IMR-90 (cell line): ENCODE data around the gene VEGFC.
A peak's percentile ranks its signal among the peaks of the same experiment; 100 is the strongest.

ENCODE experiments used
- BHLHE40 ChIP-seq: fragments of 150-350 bp; IDR thresholded peaks from 2 replicates; pipeline ENCODE4 v1.6.1; 2016; ENCODE audit warnings: mild to moderate bottlenecking, low read depth, low read length
- CEBPB ChIP-seq: IDR thresholded peaks from 2 replicates; pipeline ENCODE4 v1.6.1; 2012; ENCODE audit warnings: low read depth, low read length, improper control_type of control experiment
- CHD1 ChIP-seq: IDR thresholded peaks from 2 replicates; pipeline ENCODE4 v1.6.1; 2012; ENCODE audit warnings: low read depth, low read length, improper control_type of control experiment
- CTCF ChIP-seq: conservative IDR thresholded peaks from 2 replicates; pipeline ENCODE4 v1.5.1; 2012; ENCODE audit warnings: mild to moderate bottlenecking, low read depth, low read length, improper control_type of control experiment
- ELK1 ChIP-seq: fragments of 150-350 bp; IDR thresholded peaks from 2 replicates; pipeline ENCODE4 v1.6.1; 2016; ENCODE audit warnings: low read depth, mild to moderate bottlenecking, low read length, moderate library complexity, borderline replicate concordance
- FOS ChIP-seq: fragments of 150-350 bp; IDR thresholded peaks from 2 replicates; pipeline ENCODE4 v1.6.1; 2016; ENCODE audit warnings: low read depth, low read length
- MAFK ChIP-seq: IDR thresholded peaks from 2 replicates; pipeline ENCODE4 v1.6.1; 2012; ENCODE audit warnings: low read depth, low read length, improper control_type of control experiment
- POLR2A ChIP-seq: IDR thresholded peaks from 2 replicates; pipeline ENCODE4 v1.6.1; 2012; ENCODE audit warnings: mild to moderate bottlenecking, low read depth, low read length
- RAD21 ChIP-seq: IDR thresholded peaks from 2 replicates; pipeline ENCODE4 v1.6.1; 2012; ENCODE audit warnings: low read length, improper control_type of control experiment
- RCOR1 ChIP-seq: IDR thresholded peaks from 2 replicates; pipeline ENCODE4 v1.6.1; 2012; ENCODE audit warnings: mild to moderate bottlenecking, low read length, improper control_type of control experiment; ENCODE audit not compliant: insufficient replicate concordance
- RFX5 ChIP-seq: IDR thresholded peaks from 2 replicates; pipeline ENCODE4 v1.8.0; 2012; ENCODE audit warnings: low read depth, mild to moderate bottlenecking, low read length, moderate library complexity
- SMC3 ChIP-seq: fragments of 150-350 bp; IDR thresholded peaks from 2 replicates; pipeline ENCODE4 v1.6.1; 2016; ENCODE audit warnings: low read depth, mild to moderate bottlenecking, antibody characterized with exemption, low read length, moderate library complexity
- USF2 ChIP-seq: fragments of 150-350 bp; IDR thresholded peaks from 2 replicates; pipeline ENCODE4 v1.6.1; 2017; ENCODE audit warnings: mild to moderate bottlenecking, antibody characterized with exemption, low read length, low read depth

- no peak for TF ChIP-seq CTCF
- no peak for TF ChIP-seq POLR2A
- no peak for TF ChIP-seq RCOR1
- TF ChIP-seq ELK1, result no peak
- no peak for TF ChIP-seq MAFK
- no peak for TF ChIP-seq USF2
- TF ChIP-seq SMC3, result no peak
- no peak for TF ChIP-seq RAD21
- no peak for TF ChIP-seq FOS
- no peak for TF ChIP-seq BHLHE40
- no peak for TF ChIP-seq RFX5
- TF ChIP-seq CEBPB, result peak; percentile 24; the same call in 1 of the 2 replicates
- TF ChIP-seq CHD1, result no peak
Measured at GRCh38 chr4:176767183-176767582, 25.5 kb downstream of the VEGFC start.
